HG02571 (cell line): ENCODE measurements around the gene SH2D7.
A peak's percentile ranks its signal among the peaks of the same experiment; 100 is the strongest.

Source experiments
- ATAC-seq: cut with Tn5 transposase; IDR thresholded peaks from one replicate; pipeline ENCODE4 v1.9.1; 2021; ENCODE audit warnings: mild to moderate bottlenecking, moderate library complexity; ENCODE audit not compliant: unreplicated experiment

The SH2D7 gene

DNA sequence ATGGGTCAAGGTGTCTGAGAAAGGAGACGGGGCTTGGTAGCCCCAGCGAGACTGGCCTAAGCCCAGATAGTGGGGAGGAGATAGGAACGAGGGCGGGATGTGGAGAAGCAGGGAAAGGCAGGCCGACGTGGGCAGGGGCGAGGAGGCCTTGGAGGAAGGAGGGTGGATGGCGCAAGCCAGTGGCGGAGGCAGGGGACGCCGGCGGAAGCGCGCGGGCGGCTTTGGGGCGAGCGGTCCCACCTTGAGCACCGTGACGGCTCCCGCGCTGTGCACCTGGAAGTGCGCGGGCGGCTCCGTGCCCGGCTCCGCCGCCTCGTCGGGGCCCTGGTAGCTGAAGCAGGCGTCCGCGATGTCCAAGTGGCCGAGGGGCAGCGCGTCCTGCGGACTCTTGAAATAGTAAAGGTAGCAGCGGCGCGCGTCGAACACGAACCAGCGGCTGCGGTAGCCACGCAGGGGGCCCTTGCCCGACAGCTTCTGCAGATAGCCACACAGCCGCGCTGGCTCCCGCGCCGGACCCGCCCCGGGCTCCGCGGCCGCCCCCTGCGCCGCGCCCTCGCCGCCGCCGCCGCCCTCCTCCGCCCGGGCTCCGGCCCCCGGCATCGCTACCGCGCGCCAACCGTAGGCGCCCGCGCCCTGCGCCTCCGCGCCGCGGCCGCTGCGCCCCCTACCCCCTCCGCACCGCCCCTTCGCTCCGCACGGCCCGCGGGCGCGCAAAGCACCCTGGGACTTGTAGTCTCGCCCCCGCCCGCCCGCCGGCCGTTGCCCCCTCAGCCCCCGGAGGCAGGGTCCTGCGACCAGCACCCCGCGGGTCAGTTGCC lies 15.1 kb upstream of the SH2D7 start, which contains the start of gene TBC1D2B:
Gene TBC1D2B, minus strand, starts transcription at position 659 of the 818 bp plus-strand sequence. Its CDS starts 59 bp downstream, at position 600.
- ATAC-seq, result peak; percentile 64

DNA sequence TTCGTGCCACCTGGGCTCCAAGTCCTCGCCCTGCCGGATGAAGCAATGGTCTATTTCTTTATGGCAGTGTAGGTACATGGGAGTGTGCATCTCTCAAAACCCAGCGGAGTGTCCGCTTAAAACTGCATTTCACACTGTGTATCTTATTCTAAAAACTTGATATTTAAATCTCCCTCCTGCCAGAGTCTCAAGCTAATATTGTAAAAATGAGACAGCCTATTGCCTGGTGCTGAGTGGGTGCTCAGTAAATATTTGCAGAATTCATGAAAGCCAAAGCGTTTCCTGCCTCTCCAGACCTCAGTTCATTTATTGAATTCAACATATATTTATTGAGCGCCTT lies 14.5 kb upstream of the SH2D7 start:
- ATAC-seq, result no peak

DNA sequence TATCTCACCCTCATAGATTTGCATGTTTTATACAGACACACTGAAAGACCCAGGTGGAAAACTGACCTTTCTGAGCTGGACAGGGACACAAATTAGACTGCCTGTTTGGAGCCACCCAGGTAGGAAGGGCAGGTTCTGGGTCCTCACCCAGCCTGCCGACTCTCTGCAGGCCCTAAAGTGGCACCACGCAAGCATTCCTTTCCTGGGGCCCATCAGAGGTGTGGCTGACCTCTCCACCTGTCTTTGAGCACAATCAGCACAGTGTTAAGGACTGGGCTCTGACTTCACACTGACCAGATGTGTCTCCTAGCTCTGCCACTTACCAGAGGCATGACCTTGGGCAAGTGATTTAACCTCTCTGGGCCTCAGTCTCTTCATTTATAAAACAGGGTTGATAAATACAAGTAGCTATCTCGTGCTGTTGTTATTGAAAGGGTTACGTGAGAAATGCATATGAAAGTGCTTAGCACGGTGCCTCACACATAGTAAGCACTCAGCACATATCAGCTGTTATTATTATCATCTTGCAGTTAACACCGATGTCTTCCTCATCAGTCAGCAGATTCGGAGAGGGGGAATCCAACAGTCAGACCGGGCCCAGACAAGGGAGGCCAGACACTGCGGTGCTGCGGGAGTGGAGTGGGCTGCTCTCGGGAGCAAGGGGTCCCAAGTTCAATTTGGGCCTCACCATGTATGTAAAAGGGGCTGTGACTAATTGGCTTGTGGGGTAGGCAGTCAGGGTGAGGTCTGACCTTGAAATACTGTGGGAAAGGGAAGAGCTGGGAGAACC lies 12.9 kb upstream of the SH2D7 start:
- no peak for ATAC-seq

DNA sequence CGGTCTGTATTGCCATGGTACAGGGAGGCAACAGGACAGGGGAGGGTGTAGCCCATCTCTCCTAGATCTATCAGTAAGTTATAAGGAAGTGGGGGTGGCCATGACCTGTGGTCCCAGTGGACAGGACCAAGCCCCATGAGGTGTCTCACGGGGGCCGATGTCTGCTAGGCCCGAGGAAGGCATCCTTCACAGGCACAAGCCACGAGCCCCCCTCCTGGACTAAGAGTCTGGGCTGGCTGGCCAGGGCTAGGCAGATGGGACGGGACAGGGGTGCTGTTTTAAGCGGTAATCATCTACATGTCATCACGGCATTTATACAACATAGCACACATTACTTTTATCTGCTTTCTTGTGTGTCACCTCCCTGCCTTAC lies 12.3 kb upstream of the SH2D7 start:
- no peak for ATAC-seq

GRCh38 chr15:78082106-78082742 lies 10.1 kb upstream of the SH2D7 start:
- no peak for ATAC-seq

- ATAC-seq, result no peak
These were observed 9.6 kb upstream of the SH2D7 start for GRCh38 chr15:78082743-78083110.

- no peak for ATAC-seq
These were observed 9.2 kb upstream of the SH2D7 start for GRCh38 chr15:78083186-78083585.

DNA sequence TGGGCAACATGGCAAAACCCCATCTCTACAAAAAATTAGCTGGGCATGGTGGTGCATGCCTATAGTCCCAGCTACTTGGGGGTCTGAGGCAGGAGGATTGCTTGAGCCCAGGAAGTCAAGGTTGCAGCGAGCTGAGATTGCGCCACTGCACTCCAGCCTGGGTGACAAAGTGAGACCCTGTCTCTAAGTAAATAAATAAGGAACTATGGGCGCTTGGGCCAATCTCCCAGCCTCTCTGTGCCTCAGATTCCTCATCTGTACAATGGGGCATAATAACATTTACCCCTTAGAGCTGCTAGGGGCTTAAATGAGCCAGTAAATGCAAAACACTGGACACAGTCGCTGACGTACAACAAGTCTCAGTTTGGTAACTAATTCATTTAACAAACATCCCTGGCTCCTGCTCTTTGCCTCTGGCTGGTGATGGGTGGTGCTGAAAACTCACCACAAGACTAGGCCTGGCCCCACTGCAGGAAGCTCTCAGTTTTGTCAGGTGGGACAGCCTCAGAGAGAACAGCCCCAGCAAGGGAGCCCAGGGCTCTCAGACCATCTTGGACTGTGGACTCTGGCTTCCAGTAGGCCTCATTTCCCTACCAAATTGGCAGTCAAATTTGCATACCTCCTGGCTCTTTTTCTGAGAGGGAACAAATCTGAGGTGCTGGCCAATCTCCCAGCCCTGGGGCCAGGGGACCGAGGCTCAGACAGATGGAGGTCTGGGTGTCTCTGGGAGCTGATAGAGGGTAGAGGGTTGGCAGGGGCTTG lies 8.5 kb upstream of the SH2D7 start:
- peak; percentile 51 for ATAC-seq

GRCh38 chr15:78084449-78084750 lies 8.0 kb upstream of the SH2D7 start:
- no peak for ATAC-seq

DNA sequence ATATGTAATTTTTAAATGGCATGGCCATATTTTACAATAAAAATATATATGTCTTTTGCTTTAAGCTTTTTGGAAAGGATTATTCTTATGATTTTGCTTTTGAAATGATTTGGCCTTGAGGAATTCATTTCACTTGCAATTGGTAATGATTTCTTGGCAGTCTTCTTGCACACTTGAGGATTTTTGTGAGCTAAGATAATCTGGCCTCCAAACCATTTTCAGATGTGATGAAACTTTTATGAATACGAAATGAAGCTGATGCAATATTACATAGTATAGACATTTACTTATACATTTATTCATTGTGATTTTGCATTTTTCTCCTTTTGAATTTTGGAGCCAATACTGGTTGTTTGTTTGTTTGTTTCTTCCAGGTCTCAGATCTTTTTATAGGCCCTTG lies 6.4 kb upstream of the SH2D7 start:
- no peak for ATAC-seq

DNA sequence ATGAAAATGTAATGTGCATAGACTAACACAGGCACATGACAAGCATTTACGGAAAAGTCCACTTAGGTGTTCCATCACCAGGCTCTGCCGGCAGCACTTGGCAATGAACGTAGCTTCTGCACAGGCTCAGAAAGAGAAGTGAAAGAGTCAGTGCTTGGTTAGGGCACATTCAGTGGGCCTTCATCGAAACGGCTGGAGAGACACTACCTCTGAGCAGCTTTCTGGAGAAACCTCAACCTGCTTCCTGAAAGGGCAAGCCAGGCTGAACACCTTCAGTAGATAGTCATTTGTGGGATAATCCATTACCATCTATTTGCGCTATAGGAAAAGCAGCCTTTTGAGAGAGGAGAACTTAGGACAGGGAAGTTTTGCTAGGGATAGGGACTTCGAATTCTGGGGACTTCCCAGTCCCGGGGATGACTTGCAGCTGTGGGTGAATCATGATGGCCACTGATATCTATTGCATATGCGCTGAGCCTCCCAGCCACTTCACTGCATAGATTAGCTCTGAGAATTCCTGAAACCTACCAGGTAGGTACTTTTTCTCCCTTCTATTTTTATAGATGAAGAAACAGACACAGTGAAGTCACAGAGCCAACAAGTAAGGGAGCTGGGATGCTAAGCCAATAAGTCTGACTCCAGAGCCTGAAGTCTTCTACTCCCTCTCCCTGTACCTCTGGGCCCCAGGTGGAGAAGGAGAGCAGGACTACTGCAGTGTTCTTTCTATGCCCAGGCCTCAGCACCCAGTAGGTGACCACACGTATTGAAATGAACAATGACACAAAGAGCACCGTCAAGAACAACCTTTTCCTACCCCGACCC lies 4.2 kb upstream of the SH2D7 start:
- no peak for ATAC-seq

DNA sequence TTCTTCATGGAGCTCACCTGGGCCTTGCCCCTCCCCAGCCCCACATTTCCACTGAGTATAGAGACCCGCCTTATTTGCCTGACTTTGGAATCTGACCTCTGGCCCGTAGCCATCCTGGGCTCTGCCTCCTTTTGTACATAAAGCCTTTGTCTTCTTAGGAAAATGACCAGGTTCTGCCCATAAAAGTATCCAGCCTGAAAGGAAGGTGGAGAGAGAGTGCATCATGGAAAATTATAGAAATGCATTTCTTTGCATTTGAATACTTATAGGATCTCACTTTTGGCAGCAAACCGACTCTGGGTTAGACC lies 3.6 kb upstream of the SH2D7 start:
- ATAC-seq, result no peak

DNA sequence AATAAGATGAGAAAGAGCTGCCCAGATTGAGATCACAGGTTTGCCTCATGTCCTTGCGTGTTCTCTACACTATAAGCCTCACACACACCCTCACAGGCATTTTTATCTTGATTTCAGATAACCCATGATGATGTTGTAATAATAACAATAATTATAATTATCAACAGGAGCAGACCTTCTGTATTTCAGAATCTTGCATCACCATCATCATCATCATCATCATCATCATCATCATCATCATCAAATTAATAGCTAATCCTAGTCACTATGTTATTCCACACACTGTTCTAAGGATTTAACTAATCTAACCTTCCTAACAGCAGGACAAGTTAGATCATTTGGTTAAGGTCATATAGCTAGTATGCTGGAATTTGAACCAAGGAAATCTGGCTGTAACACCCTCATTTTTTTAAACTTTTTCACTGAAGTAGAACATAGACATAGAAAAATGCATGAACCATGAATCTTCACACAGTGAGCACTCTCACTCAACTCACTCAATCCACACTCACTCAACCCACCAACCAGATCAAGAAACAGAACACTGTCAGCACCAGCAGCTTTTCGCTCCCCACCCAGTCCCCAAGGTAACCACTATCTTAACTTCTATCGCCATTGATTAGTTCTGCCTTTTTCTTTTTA lies 1.8 kb upstream of the SH2D7 start:
- no peak for ATAC-seq

DNA sequence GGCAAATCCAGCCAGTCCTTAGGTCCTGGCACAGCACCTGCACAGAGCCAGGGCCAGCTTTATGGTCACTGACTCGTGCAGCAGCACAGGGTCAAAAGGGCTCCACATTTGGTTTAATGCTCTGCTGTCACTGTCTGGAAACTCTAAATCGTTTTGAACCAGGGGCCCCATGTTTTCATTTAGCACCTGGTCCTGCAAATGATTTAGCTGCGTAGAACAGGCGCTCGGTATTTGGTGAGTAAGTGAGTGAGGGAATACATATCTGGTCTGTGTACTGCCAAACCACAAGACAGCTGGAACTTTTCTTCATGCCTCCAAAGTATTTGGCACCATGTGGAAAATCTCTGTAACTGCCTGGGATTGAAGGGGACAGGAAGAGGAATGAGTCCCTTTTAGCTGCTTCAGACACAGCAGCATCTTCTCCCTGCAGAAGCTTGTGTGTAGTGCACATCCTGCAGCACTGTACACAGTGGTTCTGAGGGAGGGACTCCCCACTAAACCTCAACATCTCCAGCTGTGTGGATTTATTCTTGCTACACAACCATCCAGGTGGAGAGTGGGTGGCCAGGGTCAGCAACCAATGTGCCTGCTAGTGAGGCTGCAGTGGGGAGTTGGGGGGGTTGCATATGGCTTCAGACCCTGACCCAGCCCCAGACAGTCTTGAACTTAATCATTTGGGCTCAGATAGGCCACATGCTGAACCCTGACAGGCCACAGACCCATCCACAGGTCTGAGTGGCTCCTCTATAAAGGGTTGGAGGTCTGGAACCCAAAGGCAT lies 1.1 kb downstream of the SH2D7 start:
- ATAC-seq, result no peak

GRCh38 chr15:78097667-78098066 lies 5.3 kb downstream of the SH2D7 start:
- ATAC-seq, result no peak

DNA sequence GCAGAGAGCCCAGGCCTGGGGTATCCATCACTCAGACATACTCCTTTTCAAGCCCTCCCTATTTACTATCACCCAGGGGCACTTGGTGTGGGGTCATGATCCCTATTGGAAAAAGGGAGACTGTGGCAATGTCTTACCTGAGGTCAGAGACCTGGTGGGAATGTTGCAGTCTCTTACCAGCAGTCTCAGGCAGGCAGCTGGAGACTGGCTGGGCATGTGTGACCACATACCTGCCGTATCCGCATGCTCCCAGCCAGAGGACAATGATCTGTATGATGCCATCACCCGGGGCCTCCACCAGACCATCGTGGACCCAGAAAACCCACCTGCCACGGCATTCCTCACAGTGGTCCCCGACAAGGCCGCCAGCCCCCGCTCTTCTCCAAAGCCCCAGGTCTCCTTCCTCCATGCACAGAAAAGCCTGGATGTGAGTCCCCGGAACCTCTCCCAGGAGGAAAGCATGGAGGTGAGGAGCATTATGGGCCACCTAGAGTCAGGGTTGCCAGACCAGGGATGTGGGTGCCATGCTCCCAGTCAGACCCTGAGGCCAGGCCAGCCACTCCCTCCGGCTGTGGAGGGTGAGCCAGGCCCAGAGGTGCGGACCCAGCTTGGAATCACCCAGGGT lies 5.9 kb downstream of the SH2D7 start:
- ATAC-seq, result no peak

DNA sequence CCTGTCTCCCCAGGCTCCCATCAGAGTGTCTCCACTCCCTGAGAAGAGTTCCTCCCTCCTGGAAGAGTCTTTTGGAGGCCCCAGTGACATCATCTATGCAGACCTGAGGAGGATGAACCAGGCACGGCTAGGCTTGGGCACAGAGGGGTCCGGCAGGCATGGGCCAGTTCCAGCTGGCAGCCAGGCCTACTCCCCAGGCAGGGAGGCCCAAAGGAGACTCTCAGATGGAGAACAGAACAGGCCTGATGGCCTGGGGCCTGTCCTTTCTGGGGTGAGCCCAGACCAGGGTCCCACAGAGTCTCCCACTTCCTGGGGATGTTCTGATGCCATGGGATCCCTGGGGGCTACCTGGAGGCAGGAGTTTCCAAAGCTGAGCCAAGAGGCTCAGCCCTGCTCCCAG lies 8.5 kb downstream of the SH2D7 start:
- no peak for ATAC-seq

DNA sequence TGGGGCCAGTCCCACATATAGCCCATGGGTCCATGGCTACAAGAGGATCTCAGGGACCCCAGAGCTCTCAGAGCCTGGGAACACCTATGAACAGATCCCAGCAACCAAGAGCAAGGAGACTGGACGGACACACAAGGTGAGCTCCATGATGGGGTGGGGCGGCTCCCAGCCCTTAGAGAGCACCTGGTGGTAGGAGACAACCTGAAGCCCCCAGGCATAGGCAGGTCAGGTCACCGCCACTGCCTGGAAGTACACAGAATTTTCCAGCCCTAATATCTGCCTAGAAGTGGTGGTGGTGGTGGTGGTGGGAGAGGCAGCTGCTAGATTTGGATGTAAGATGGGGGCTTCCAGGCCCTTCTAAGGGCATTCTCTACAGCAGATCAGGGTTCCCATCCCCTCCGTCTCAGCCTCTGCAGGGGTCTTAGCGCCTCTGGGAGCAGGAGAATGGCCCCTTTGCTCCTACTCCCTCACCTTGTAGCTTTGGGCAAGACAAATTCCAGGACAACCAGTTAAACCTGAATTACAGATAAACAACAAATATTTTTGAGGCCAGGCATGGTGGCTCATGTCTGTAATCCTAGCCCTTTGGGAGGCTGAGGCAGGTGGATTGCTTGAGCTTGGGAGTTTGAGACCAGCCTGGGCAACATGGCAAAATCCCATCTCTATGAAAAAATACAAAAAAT lies 9.2 kb downstream of the SH2D7 start:
- no peak for ATAC-seq
